HuH-7.5 (cell line): ENCODE measurements around the gene PDPN.

Experiments used
- DNase-seq: peaks from one replicate; pipeline ENCODE4 v3.0.0; 2011; ENCODE audit warnings: low spot score

PDPN gene

GRCh38 chr1:13617773-13618172 is 34.1 kb downstream of the PDPN start:
- no peak for DNase-seq

DNA sequence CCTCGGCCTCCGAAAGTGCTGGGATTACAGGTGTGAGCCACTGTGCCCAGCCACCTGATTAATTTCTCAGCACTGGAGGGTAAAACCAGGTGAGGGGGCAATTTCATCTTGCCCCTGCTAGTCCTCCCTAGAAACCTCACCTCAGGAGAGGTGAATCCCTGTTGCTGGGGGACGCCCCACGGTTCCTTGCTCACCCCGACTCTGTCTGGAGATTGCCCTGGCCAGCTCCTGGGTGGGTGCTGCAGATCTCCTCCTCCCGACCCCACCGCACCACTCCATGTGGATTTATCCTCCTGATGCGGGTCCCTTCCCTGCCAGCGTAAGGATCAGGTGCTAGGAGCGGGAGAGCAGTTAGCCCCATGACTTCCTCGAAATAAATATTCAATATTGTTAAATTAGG is 34.9 kb downstream of the PDPN start:
- DNase-seq, result no peak

- no peak for DNase-seq
Measured at GRCh38 chr1:13619909-13620308, 36.3 kb downstream of the PDPN start.

- no peak for DNase-seq
Measured at GRCh38 chr1:13620825-13621224, 37.2 kb downstream of the PDPN start.

DNA sequence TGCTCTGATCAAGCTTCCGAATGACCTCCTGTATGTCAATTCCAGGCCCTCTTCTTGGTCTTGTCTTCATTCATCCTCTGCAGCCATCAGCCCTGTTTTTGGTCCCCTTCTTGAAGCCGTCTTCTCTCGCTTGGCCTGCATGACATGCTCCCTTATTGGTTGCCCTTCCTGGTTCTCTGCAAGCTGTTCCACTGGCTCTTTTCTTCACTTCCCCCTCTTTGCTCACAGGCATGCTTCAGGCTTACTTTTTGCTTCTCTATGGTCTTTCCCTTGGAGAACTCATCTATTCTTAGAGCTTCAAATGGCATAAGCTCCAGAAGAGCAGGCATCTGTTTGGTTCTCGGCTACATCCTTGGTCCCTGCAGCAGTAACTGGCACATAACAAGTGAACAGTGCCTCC is 38.8 kb downstream of the PDPN start:
- DNase-seq, result no peak

DNA sequence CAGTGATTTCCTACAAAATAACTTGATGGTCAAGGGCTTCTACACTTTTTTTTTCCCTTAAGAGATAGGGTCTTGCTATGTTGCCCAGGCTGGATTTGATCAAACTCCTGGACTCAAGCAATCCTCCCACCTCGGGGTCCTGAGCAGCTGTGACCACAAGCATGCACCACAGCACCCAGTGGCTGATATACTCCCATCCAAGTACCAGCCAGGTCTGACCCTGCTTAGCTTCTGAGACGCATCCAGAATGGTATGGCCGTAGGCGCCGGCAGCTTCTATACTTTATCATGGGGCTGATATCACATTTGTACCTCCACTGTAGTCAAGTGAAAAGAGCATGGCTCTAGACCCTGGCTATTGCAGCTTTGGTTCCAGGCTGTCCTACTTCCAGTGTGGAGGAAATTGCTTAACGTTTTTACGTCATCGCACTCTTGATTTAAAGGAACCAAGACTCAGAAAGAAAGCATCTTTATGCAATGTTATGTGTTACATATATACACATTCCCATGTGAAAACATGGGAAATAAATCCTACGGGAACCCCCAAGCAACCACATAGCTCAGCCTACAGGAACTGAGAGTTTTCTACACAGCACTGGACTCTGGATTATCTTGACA is 39.5 kb downstream of the PDPN start:
- DNase-seq, result no peak

DNA sequence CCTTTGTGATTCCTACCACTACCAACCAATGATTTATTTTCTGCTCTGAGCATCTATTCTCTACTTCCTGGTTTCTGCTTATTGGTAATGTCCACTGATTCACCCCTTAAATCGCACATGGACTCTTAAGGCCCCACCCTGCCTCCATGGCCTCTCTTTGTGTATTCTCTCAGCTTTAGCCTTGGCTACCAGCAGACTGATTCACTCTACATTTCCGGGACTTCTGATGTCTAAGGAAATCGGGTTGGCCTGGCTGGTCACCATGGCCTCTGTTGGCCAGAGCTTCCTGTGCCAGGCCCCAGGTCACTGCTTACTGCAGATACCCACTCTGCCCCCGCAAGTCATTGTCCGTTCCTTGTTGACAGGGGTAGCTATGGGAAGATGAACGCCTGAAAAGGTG is 40.9 kb downstream of the PDPN start:
- no peak for DNase-seq

DNA sequence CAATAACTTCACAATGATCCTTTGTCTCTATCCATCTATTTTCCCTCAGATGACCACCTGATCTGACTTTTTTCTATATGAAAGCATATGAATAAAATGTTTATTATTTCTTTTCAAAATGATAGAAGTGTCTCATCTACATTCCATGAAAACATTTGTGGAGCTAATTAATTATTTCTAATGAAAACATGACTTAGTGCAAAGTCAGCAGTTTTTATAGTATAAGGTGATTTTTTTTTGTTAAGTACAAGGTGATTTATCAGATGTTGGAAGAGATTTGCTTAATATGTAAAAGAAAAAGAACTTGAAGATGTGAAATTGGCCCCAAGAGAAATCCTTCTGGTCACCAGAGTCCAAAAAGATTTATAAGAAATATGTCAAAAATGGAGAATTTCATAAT is 43.5 kb downstream of the PDPN start:
- no peak for DNase-seq

DNA sequence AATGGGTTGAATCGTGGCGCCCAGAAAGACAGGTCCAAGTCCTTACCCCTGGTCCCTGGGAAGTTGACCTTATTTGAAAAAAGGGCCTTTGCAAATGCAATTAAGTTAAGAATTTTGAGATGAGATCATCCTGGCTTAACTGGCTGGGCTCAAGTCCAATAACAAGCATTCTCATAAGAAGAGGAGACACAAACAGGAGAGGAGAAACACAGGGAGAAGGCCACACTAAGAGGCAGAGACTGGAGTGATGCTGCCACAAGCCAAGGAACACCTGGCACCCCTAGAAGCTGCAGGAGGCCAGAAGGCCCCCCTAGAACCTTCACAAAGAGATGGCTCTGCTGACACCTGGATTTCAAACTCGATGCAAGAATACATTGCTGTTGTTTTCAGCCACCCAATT is 44.6 kb downstream of the PDPN start:
- no peak for DNase-seq

DNA sequence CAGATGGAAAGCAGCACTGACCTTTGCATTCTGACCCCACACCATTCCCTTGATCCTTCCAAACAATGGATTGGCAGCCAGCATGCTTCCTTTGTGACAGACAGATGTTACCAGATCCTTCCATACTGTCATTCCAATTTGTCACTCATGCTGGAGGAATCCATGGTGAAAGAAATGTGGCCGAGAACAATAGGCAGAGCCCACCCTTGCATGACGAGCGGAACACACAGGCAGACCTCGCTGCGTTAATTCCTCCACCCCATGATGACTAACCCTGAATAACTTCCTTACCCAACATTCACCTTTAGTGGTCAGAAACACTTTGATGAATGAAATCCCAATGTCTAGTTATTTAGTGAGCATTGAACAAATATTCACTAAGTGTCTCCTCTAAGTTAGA is 45.1 kb downstream of the PDPN start:
- DNase-seq, result no peak

- no peak for DNase-seq
Measured at GRCh38 chr1:13642306-13643004, 58.8 kb downstream of the PDPN start.

GRCh38 chr1:13643017-13643416 is 59.4 kb downstream of the PDPN start:
- DNase-seq, result no peak

DNA sequence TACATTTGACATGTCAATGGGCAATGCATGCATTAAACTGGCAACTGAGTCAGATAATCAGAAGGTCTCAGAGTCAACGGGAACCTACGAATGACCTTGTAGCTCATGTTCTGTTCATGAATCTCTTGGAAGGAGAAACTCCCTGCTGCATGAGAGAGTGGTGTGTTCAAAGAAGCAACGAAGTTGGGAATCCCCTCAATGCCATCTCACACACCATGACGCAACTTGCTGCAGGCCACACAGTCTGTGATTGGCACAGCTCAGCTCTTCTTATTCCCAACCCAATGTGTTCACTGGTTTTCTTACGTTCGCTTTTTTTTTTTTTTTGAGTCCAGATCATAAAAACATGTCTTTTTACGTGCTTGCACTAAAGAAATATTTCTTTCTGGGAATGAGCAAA is 62.9 kb downstream of the PDPN start:
- no peak for DNase-seq

- no peak for DNase-seq
Measured at GRCh38 chr1:13651279-13651678, 67.6 kb downstream of the PDPN start.

GRCh38 chr1:13652238-13652637 is 68.6 kb downstream of the PDPN start:
- no peak for DNase-seq

- no peak for DNase-seq
Measured at GRCh38 chr1:13661539-13661938, 77.9 kb downstream of the PDPN start.

DNA sequence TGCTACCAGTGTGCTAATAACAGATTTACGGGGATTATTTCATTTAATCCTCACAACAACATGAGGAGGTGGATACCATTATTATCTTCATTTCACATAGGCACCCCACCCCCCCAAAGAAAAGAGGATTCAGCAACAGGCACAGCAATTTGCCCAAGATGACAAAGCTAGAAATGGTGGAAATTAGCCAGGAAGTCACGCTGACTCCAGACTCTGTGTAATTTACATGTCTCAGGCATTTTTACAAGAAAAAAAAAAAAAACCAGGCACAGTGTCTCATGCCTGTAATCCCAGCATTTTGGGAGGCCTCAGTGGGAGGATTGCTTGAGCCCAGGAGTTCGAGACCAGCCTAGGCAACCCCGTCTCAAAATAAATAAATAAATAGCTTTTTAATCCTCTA is 78.9 kb downstream of the PDPN start:
- no peak for DNase-seq

DNA sequence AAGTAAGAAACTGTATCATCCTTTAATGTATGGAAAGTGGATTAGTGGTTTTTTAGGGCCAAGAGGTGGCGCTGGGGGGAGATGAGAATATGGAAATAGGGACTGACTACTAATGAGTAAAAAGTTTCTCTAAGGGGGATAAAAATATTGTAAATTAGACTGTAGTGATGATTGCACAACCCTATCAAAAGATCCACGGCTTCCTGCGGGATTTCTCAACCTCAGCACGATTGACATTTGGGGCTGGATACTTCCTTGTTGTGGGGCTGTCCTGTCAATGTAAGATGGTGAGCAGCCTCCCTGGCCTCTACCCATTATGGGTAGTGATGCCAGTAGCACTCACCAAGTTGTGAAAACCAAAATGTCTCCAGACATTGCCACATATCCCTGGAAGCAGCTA is 80.3 kb downstream of the PDPN start:
- DNase-seq, result no peak

DNA sequence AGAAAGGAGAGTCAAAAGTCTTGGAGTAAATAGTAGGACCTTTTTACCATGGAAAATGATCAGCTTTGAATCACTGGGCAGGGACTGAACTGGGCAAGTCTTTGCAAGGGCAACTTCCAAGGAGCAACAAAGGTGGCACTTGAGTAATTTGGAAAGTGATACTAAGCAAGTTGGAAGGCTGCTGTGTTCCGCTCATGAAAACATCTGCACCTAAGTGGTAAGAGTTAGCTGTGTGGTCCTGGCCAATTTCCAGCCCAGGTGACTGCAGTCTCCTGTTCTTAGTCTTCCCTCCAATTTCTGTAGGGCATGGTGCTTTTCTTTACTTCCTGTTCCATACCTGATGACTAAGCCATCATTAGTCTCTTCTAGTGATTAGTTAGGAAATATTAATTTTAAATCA is 80.8 kb downstream of the PDPN start:
- DNase-seq, result no peak

DNA sequence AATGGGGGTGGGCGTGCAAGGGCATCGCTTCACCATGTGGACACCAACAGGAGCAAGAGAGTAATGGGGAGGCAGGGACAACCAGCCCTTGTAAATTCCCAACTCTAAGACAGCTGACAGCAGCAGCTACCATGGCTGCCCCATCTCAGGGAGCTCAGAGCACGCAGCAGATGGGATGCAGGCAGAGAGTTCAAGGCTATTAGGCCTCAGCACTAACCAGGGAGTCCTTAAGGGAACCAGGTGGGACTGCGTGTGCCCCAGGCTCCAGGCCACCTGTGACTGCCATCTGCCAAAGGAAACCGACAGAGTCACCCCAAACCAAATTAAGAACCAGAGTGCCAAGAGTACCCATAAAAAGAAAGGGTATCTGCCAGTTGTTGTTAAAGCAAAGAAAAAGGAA is 82.7 kb downstream of the PDPN start:
- no peak for DNase-seq
